DOHH2 (cell line): Measurements from ENCODE around the gene ZNF280C.

ENCODE experiments used
- H3F3A ChIP-seq: fragments of 200-600 bp; sonication (generic), shearing (Covaris generic); 2 replicates; pipeline ENCODE4 v1.6.0; 2016; ENCODE audit warnings: antibody characterized with exemption, mild to moderate bottlenecking; ENCODE audit not compliant: control insufficient read depth, insufficient read depth
- H3K27ac ChIP-seq: fragments of 200-600 bp; sonication (generic); 2 replicates; pipeline ENCODE4 v1.5.1; 2014; ENCODE audit warnings: low read depth, mild to moderate bottlenecking, low read length, moderate library complexity
- H3K27me3 ChIP-seq: fragments of 200-600 bp; sonication (generic); 2 replicates; pipeline ENCODE4 v1.6.1; 2014; ENCODE audit warnings: mild to moderate bottlenecking, low read length, mixed read lengths; ENCODE audit not compliant: control insufficient read depth
- H3K36me3 ChIP-seq: fragments of 200-600 bp; sonication (generic); 2 replicates; pipeline ENCODE4 v1.6.1; 2014; ENCODE audit warnings: mild to moderate bottlenecking, low read length, moderate library complexity, mixed read lengths; ENCODE audit not compliant: control insufficient read depth
- H3K4me1 ChIP-seq: fragments of 200-600 bp; sonication (generic); 2 replicates; pipeline ENCODE4 v1.6.1; 2014; ENCODE audit warnings: mild to moderate bottlenecking, low read length, mixed read lengths; ENCODE audit not compliant: control insufficient read depth
- H3K4me2 ChIP-seq: fragments of 200-600 bp; sonication (generic); 2 replicates; pipeline ENCODE4 v1.6.0; 2014; ENCODE audit warnings: mild to moderate bottlenecking, low read length, moderate library complexity
- H3K4me3 ChIP-seq: fragments of 200-600 bp; sonication (generic); 2 replicates; pipeline ENCODE4 v1.5.1; 2014; ENCODE audit warnings: mild to moderate bottlenecking, low read length, mixed read lengths
- H3K79me2 ChIP-seq: fragments of 200-600 bp; sonication (generic); 2 replicates; pipeline ENCODE4 v1.6.1; 2014; ENCODE audit warnings: mild to moderate bottlenecking, low read length, mixed read lengths; ENCODE audit not compliant: control insufficient read depth
- H3K9me2 ChIP-seq: fragments of 200-600 bp; sonication (generic); replicated peaks from 2 replicates; pipeline ENCODE4 v1.6.1; 2014; ENCODE audit warnings: mild to moderate bottlenecking, low read length, mixed read lengths; ENCODE audit not compliant: control insufficient read depth
- H3K9me3 ChIP-seq: fragments of 200-600 bp; sonication (generic); 2 replicates; pipeline ENCODE4 v1.6.1; 2014; ENCODE audit warnings: antibody characterized with exemption, low read length, mixed read lengths; ENCODE audit not compliant: control insufficient read depth, insufficient read depth
- H4K20me1 ChIP-seq: fragments of 200-600 bp; sonication (generic); 2 replicates; pipeline ENCODE4 v1.6.0; 2014; ENCODE audit warnings: low read depth, mild to moderate bottlenecking, antibody characterized with exemption, low read length, moderate library complexity; ENCODE audit not compliant: control insufficient read depth, insufficient read depth
- CTCF ChIP-seq: fragments of 200-600 bp; sonication (generic); IDR thresholded peaks from one replicate; pipeline ENCODE4 v1.5.1; 2014; ENCODE audit warnings: antibody characterized with exemption, mild to moderate bottlenecking, low read depth, low read length; ENCODE audit not compliant: poor library complexity, severe bottlenecking
- EZH2phosphoT487 ChIP-seq: fragments of 200-600 bp; sonication (generic); IDR thresholded peaks from 2 replicates; pipeline ENCODE4 v1.6.1; 2017; ENCODE audit warnings: borderline replicate concordance, mild to moderate bottlenecking, antibody characterized with exemption, low read length, moderate library complexity, mixed read lengths

ZNF280C gene

DNA sequence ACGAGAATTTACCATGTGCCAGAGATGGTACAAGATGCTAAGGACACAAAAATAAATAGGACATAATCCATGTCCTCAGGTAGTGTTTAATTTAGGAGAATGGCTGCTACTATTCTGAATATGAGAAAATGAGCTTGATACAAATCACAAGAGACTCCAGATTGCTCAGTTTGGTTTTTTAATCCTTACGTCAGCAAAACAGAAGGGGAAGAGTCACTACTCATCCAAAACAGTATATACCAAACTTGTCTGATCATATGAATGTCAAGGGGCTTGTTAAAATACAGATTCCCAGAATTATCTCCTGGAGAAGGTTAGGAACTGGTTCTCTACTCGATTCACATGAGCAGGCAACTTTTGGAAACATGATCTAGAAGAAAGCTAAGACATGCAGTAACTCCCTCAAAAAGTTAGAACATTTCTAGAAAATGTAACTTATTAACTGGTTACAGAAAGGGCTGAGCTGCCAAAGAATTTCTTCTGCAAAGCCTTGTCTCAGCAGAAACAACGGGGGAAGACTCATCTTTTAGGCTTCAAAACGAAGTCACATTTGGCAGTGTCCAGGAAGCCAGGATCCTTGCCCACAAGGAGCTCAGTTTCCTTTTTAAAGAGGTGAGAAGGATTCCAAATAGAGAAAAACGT, 106.5 kb downstream of the ZNF280C start:
- Histone ChIP-seq H3K4me2 (no peak overlapping the region), H3K36me3 (no peaks in the 10 kb centered on the region), H3F3A (no peaks in the 10 kb centered on the region), H3K27me3 (no peaks in the 10 kb centered on the region), H3K9me3 (no peaks in the 10 kb centered on the region), H4K20me1 (no peaks in the 10 kb centered on the region), H3K27ac (no peak overlapping the region), H3K4me3 (no peak overlapping the region), H3K9me2 (no peaks in the 10 kb centered on the region), H3K79me2 (peaks cover 71% of the 10 kb centered on the region), H3K4me1 (peaks cover 16% of the 10 kb centered on the region)
- no peak for TF ChIP-seq EZH2phosphoT487
- TF ChIP-seq CTCF: no peak

DNA sequence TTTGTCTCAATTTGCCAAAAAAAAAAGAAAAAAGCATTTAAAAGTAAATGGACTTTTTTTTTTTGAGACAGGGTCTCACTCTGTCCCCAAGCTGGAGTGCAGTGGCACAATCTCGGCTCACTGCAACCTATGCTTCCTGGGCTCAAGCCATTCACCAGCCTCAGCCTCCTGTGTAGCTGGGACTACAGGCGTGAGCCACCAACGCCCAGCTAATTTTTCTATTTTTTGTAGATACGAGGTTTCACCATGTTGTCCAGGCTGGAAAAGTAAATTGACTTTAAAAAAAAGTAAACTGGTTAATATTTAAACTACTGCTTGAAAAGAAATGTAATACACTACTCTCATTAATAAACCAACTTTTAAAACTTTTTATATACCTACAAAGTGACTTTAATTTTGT, 108.9 kb downstream of the ZNF280C start:
- Histone ChIP-seq H3K4me1 (peaks cover 13% of the 10 kb centered on the region), H3F3A (no peaks in the 10 kb centered on the region), H3K36me3 (peaks cover 5% of the 10 kb centered on the region), H3K4me2 (no peak overlapping the region), H3K4me3 (no peak overlapping the region), H3K79me2 (peaks cover 56% of the 10 kb centered on the region), H3K9me3 (no peaks in the 10 kb centered on the region), H3K9me2 (no peaks in the 10 kb centered on the region), H3K27me3 (no peaks in the 10 kb centered on the region), H3K27ac (no peak overlapping the region), H4K20me1 (no peaks in the 10 kb centered on the region)
- TF ChIP-seq CTCF: no peak
- TF ChIP-seq EZH2phosphoT487: no peak

DNA sequence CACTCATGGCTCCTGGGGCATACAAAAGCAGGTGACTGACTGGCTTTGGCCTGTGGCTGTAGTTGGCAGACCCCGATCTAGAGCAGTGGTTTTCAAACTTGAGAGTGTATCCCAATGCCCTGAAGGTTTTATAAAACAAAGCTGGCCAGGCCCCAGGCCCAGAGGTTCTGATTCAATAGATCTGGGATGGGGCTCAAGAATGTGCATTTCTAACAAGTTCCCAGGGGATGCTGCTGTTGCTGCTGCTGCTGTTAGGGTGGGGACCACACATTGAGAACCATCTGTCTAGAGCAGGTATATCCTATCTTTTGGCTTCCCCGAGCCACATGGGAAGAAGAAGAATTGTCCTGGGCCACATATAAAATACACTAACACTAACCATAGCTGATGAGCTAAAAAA, 110.4 kb downstream of the ZNF280C start:
- TF ChIP-seq CTCF (no peak), EZH2phosphoT487 (no peak)
- H3K36me3 ChIP-seq: peaks cover 9% of the 10 kb centered on the region

More for the DNA sequence above, 110.4 kb downstream of the ZNF280C start:
- Histone ChIP-seq H3K9me3 (no peaks in the 10 kb centered on the region), H3F3A (no peaks in the 10 kb centered on the region), H3K4me3 (no peak overlapping the region), H3K4me1 (0 out of 2 replicates have a peak, but pooled peaks cover 1% of the 10 kb centered on the region), H3K79me2 (peaks cover 42% of the 10 kb centered on the region), H3K4me2 (no peak overlapping the region), H4K20me1 (no peaks in the 10 kb centered on the region), H3K9me2 (no peaks in the 10 kb centered on the region), H3K27me3 (no peaks in the 10 kb centered on the region), H3K27ac (no peak overlapping the region)
